Lung (tissue), 12 donors: Measurements from ENCODE around the gene KIF9. TPM values are rescaled to one million over a fixed set of nuclear protein-coding genes. Genes with fewer than 3 reads are reported as not detected.
A peak's percentile ranks its signal among the peaks of the same experiment; 100 is the strongest.

Experiments used
- ATAC-seq: fragments of 200-7000 bp; cut with Tn5 transposase; one replicate; pipeline ENCODE4 v1.9.1; 2020; ENCODE audit warnings: moderate number of reproducible peaks; ENCODE audit not compliant: insufficient read depth, low FRiP score
- DNase-seq, 3 donors: peaks; one replicate each; pipeline ENCODE4 v3.0.0-alpha.2; 2013 to 2017
- H3K27ac ChIP-seq, 2 donors: one replicate each; pipeline ENCODE4 v1.5.1; 2013; ENCODE audit warnings: mild to moderate bottlenecking in 2 of 2, moderate library complexity in 2 of 2, control low read depth in 1 of 2, inconsistent platforms in 1 of 2, low read depth in 1 of 2, low read length in 1 of 2
- H3K27me3 ChIP-seq, 3 donors: one replicate each; pipeline ENCODE4 v1.5.1; 2013; ENCODE audit warnings: low read length in 2 of 3; ENCODE audit not compliant: control insufficient read depth in 3 of 3, insufficient read depth in 3 of 3
- H3K36me3 ChIP-seq, 4 donors: one replicate each; pipeline ENCODE4 v1.5.1; 2013; ENCODE audit warnings: low read length in 4 of 4, mild to moderate bottlenecking in 1 of 4, moderate library complexity in 1 of 4; ENCODE audit not compliant: control insufficient read depth in 4 of 4, insufficient read depth in 4 of 4
- H3K4me1 ChIP-seq, 5 donors: one replicate each; pipeline ENCODE4 v1.5.1; 2013; ENCODE audit warnings: low read length in 5 of 5, mild to moderate bottlenecking in 2 of 5, moderate library complexity in 1 of 5; ENCODE audit not compliant: control insufficient read depth in 5 of 5, insufficient read depth in 5 of 5
- H3K4me3 ChIP-seq: one replicate; pipeline ENCODE4 v1.5.1; 2013; ENCODE audit warnings: mild to moderate bottlenecking, control low read depth, moderate library complexity
- H3K9ac ChIP-seq, 2 donors: one replicate each; pipeline ENCODE4 v1.5.1; 2013; ENCODE audit warnings: low read length in 2 of 2, control low read depth in 1 of 2; ENCODE audit not compliant: insufficient read depth in 1 of 2
- H3K9me3 ChIP-seq, 4 donors: one replicate each; pipeline ENCODE4 v1.5.1; 2013; ENCODE audit warnings: low read length in 3 of 4, mild to moderate bottlenecking in 1 of 4, moderate library complexity in 1 of 4; ENCODE audit not compliant: control insufficient read depth in 4 of 4, insufficient read depth in 3 of 4
- WGBS, 2 donors: extraction: QIAGEN DNeasy Blood & Tissue Kit; methylation state at CpG; one replicate each; pipeline ENCODE4 v1.1.7; 2013; 5-methylcytosine and 5-hydroxymethylcytosine counted together
- polyA plus RNA-seq, 2 donors: library from polyadenylated mRNA; stranded (reverse); fragments of 200-250 nt; gene quantifications; one replicate each; pipeline ENCODE4 v1.2.1, GENCODE V29; 2013
- total RNA-seq, 2 donors: library from RNA; depleted of rRNA in 1 of 2; stranded (reverse); fragments of >200 nt in 1 of 2; gene quantifications; one replicate each; pipeline ENCODE4 v1.2.1, GENCODE V29; 2014 to 2021
- TF ChIP-seq, protein P1 (sequence below): IDR thresholded peaks from 2 replicates; pipeline ENCODE4 v1.5.1; 2012; ENCODE audit warnings: mild to moderate bottlenecking; ENCODE audit errors: control extremely low read depth, extremely low read depth
- donor health status: control.
- donor health status: control.
- donor health status: Bipolar disorder and iron deficiency.
- donor health status: healthy.
- donor health status: DM: yes; HTN: yes; CAD: no.

KIF9 gene
- total and polyA plus RNA-seq, 4 donors: 13.6 to 18.4 (median 17.9) TPM

DNA sequence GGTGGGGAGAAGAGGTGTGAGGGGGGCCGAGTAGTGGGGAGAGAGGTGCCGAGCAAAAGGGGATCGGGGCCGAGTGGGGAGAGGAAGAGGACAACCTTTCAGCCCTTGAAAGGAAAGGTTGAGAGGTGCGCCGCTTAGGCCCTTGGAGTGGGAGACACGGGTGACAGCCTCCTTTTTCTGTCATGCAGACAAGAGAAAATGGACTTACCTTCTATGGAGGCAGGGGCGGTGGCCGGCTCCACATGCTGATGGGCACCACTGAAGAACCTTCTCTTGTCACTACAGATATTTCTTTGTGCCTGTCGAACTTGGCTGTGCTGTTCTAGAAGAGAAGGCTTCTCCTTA, 566 bp upstream of the KIF9 start:
- Histone ChIP-seq H3K4me1 (peaks cover 0 to 12% (median 4%) of the 10 kb centered on the region in 5 donors), H3K27ac (peak overlapping the region; percentile 84 to 96), H3K9me3 (no peaks in the 10 kb centered on the region), H3K9ac (peak overlapping the region; percentile 6 to 83), H3K36me3 (peaks cover 3 to 6% (median 4%) of the 10 kb centered on the region in 4 donors), H3K4me3 (peak overlapping the region; percentile 89), H3K27me3 (no peaks in the 10 kb centered on the region)
- DNase-seq: no peak
- 0 to 1% methylated on average over 10 of the region's 10 CpGs for WGBS, 2 donors
- ATAC-seq: no peak
- TF ChIP-seq, protein P1, sequence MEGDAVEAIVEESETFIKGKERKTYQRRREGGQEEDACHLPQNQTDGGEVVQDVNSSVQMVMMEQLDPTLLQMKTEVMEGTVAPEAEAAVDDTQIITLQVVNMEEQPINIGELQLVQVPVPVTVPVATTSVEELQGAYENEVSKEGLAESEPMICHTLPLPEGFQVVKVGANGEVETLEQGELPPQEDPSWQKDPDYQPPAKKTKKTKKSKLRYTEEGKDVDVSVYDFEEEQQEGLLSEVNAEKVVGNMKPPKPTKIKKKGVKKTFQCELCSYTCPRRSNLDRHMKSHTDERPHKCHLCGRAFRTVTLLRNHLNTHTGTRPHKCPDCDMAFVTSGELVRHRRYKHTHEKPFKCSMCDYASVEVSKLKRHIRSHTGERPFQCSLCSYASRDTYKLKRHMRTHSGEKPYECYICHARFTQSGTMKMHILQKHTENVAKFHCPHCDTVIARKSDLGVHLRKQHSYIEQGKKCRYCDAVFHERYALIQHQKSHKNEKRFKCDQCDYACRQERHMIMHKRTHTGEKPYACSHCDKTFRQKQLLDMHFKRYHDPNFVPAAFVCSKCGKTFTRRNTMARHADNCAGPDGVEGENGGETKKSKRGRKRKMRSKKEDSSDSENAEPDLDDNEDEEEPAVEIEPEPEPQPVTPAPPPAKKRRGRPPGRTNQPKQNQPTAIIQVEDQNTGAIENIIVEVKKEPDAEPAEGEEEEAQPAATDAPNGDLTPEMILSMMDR: no peak

DNA sequence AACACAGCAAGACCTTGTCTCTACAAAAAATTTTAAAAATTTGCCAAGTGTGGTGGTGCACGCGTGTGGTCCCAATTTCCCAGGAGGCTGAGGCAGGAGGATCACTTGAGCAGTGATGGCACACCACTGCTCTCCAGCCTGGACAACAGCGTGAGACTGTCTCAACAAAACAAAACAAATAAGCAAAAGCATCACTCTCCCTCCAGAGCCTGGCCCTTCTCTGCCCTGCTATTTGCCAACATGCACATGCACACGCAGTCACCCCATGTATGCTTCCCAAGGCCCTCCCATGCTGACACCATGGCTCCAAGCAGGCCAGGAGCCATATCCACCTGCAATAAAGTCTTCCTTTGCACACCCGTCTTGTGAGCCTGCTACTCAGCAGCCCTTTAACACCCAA, 2.1 kb downstream of the KIF9 start:
- TF ChIP-seq, protein P1: no peak
- 95% methylated on average over 5 of the region's 5 CpGs for WGBS, 2 donors
- no peak overlapping the region for H3K4me3 ChIP-seq
- H3K9ac ChIP-seq: no peak overlapping the region
- H3K9me3 ChIP-seq: no peaks in the 10 kb centered on the region
- no peak overlapping the region for H3K27ac ChIP-seq
- peaks cover 0 to 12% (median 4%) of the 10 kb centered on the region in 5 donors for H3K4me1 ChIP-seq
- H3K27me3 ChIP-seq: no peaks in the 10 kb centered on the region
- ATAC-seq (no peak), DNase-seq (no peak)
- peaks cover 0 to 3% (median 0%) of the 10 kb centered on the region in 4 donors for H3K36me3 ChIP-seq

DNA sequence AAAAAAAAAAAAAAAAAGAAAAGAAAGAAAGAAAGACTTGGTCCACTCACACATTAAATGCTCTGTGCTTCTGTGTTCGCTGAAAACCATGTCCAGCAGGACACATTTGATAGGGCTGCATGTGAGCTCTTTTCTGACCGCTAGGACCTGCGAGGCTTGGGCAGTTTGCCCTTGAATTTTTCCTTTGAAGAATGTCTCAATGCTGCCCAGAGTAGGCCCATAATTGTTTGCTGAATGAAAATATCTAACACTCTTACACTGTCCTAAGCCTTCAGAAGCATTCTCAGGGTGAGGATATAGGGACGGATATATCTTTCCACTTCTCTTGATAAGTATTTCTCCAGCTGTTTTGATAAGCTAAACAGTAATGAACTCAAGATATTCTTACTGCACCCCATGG, 6.0 kb downstream of the KIF9 start:
- WGBS, 2 donors: 68 to 87% methylated on average over 4 of the region's 4 CpGs
- peaks cover 0 to 6% (median 0%) of the 10 kb centered on the region in 4 donors for H3K36me3 ChIP-seq
- DNase-seq: no peak
- peaks cover 0 to 2% (median 0%) of the 10 kb centered on the region in 5 donors for H3K4me1 ChIP-seq
- H3K27ac ChIP-seq: no peak overlapping the region
- no peaks in the 10 kb centered on the region for H3K9me3 ChIP-seq
- H3K9ac ChIP-seq: no peak overlapping the region
- TF ChIP-seq, protein P1: no peak
- H3K4me3 ChIP-seq: no peak overlapping the region
- no peaks in the 10 kb centered on the region for H3K27me3 ChIP-seq
- no peak for ATAC-seq

DNA sequence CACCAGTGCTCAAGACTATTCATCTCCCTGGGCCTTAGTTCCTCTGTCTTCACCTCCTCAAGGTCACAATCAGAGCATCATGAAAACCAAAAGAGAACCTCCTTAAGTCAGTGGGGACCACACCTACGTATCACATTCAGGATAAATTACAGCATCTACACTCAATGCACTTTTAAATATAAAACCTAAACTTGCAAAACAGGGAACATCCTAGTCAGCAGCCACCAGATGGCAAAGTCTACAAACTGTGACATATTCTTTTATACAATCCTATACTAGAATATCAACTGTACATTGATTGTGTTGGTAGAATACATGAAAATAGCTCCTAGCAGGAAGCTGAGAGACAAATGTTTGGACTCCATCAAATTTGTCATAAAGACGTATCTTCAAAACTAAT, 7.9 kb downstream of the KIF9 start:
- Histone ChIP-seq H3K9me3 (no peaks in the 10 kb centered on the region), H3K27me3 (no peaks in the 10 kb centered on the region), H3K9ac (no peak overlapping the region), H3K36me3 (peaks cover 0 to 6% (median 0%) of the 10 kb centered on the region in 4 donors), H3K4me1 (no peaks in the 10 kb centered on the region), H3K4me3 (no peak overlapping the region), H3K27ac (no peak overlapping the region)
- WGBS, 2 donors: 91 to 94% methylated on average over 2 of the region's 2 CpGs
- TF ChIP-seq, protein P1: no peak
- DNase-seq (no peak), ATAC-seq (no peak)
